ENCODE data around the gene ETV6. TPM values are rescaled to one million over a fixed set of nuclear protein-coding genes. Genes with fewer than 3 reads are reported as not detected.

The ETV6 gene
- polyA plus RNA-seq, 2 of the 4 experiments (the other 2 are of a cell fraction): 4.0 to 7.0 TPM

GRCh38 chr12:11726659-11727058, 77.2 kb downstream of the ETV6 start:
- Histone ChIP-seq H3K4me3 (no peak overlapping the region), H3K9me3 (no peaks in the 10 kb centered on the region), H3K27ac (no peak overlapping the region), H3K4me1 (peaks cover 18% of the 10 kb centered on the region; the same call in 2 of the 3 replicates), H3K4me2 (no peak overlapping the region)
- CTCF ChIA-PET: interaction anchor here (1.1 to 1.2 kb wide), 3 partner anchors 74 to 307 kb away, joined by 3 read pairs; no protein-coding TSS in a partner anchor
- 88% methylated on average over 3 of the region's 3 CpGs for WGBS (ENCODE audit: missing lambda C conversion rate)
- FAIRE-seq (no peak), ATAC-seq (no peak), DNase-seq (ENCODE audit: low read depth in 1 of 2, low spot score in 1 of 2) (no peak)
- POLR2A ChIA-PET: no interaction called here
- TF ChIP-seq HOXA7 (CRISPR knock-in tag; IDR thresholded peaks at IDR 0.05) (no peak), ELK1 (IDR thresholded peaks at IDR 0.05; ENCODE audit: low read depth, low read length) (no peak), NR3C1 (IDR thresholded peaks at IDR 0.05) (no peak), TFCP2L1 (CRISPR knock-in tag; IDR thresholded peaks at IDR 0.05) (no peak), HDAC2 (IDR thresholded peaks at IDR 0.05) (no peak), REST (IDR thresholded peaks at IDR 0.05) (no peak), NFE2L2 (conservative IDR thresholded peaks at IDR 0.05; ENCODE audit: low read length) (no peak), HOXB5 (CRISPR knock-in tag; IDR thresholded peaks at IDR 0.05) (no peak), RFX5 (IDR thresholded peaks at IDR 0.05) (no peak), HES2 (IDR thresholded peaks at IDR 0.05) (no peak), MAX (IDR thresholded peaks at IDR 0.05) (no peak), PBX3 (IDR thresholded peaks at IDR 0.05) (no peak), CEBPB (IDR thresholded peaks at IDR 0.05) (no peak), BHLHE40 (IDR thresholded peaks at IDR 0.05; ENCODE audit: low read depth, low read length) (no peak)

- CTCF ChIA-PET: interaction anchor here (1.1 to 1.2 kb wide), 3 partner anchors 73 to 306 kb away, joined by 3 read pairs; no protein-coding TSS in a partner anchor
- H3K4me1 ChIP-seq: peaks cover 19% of the 10 kb centered on the region; the same call in 2 of the 3 replicates
- H3K4me2 ChIP-seq: no peak overlapping the region
- DNase-seq (ENCODE audit: low read depth in 1 of 2, low spot score in 1 of 2): no peak
- no peak for ATAC-seq
- no peak for FAIRE-seq
- no peak for TF ChIP-seq REST (IDR thresholded peaks at IDR 0.05)
- TF ChIP-seq HES2 (IDR thresholded peaks at IDR 0.05): no peak
- no peak for TF ChIP-seq SMC3 (IDR thresholded peaks at IDR 0.05)
- TF ChIP-seq GATA3 (IDR thresholded peaks at IDR 0.05; ENCODE audit: borderline replicate concordance): no peak
- TF ChIP-seq POLR2A (IDR thresholded peaks at IDR 0.05; ENCODE audit: low read length): no peak
- TF ChIP-seq CHD2 (IDR thresholded peaks at IDR 0.05; ENCODE audit: low read length, partially characterized antibody): no peak
- no peak for TF ChIP-seq ZSCAN20 (CRISPR knock-in tag; IDR thresholded peaks at IDR 0.05)
- no peak for TF ChIP-seq NR3C1 (IDR thresholded peaks at IDR 0.05)
- no peak for TF ChIP-seq BCL3 (IDR thresholded peaks at IDR 0.05)
- no peak for TF ChIP-seq PHF8 (IDR thresholded peaks at IDR 0.05; ENCODE audit: borderline replicate concordance, low read depth)
- TF ChIP-seq CEBPB (IDR thresholded peaks at IDR 0.05): no peak
- no peak for TF ChIP-seq CBX8 (IDR thresholded peaks at IDR 0.05)
- no peak for TF ChIP-seq ZC3H11A (IDR thresholded peaks at IDR 0.05)
- no peak for TF ChIP-seq JUNB (IDR thresholded peaks at IDR 0.05)
- no peak for TF ChIP-seq EP300 (IDR thresholded peaks at IDR 0.05)
- H3K27ac ChIP-seq: no peak overlapping the region
- no peaks in the 10 kb centered on the region for H3K9me3 ChIP-seq
- POLR2A ChIA-PET: interaction anchor here (1.9 kb wide), 1 partner anchor 78 kb away, joined by 4 read pairs; the partner anchor contains the start of gene ETV6
- H3K4me3 ChIP-seq: no peak overlapping the region
- 87% methylated on average over 12 of the region's 12 CpGs for WGBS (ENCODE audit: missing lambda C conversion rate)
Measured at GRCh38 chr12:11727133-11727664, 77.7 kb downstream of the ETV6 start.

All from A549 (cell line).